Measurements from ENCODE around the gene ITPK1.

DNA sequence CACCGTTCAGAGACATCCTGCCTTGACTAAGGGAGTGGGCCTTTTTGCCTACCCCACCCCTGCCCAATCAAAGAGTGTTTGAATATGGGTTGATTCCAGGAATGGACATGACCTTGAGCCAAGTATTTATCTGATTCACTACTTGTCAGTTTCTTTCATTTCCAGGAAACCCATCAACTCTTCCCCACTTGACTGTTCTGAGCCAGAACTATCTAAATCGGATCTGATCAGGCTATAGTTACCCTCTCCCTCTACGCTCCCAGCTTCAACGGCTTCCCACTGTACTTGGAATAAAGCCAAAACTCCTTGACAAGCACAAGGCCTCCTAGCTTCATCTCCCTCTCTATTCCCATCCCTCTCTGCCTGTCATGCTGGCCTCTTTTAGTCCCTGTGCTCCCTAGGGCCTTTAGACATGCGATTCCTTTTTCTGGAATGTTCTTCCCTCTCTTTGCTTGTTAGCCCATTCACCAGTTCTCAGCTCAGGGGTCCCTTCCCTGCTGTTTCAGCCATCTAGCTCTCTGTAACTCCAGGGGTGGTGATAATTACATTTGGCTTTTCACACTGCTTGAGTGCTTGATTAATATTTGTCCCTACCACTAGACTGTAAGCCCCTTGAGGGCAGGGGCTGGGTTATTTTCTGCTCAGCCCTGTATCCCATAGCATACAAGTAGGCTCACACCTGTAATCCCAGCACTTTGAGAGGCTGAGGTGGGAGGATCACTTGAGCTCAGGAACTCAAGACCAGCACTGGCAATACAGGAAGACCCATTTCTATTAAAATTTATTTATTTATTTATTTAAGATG, 5.5 kb upstream of the ITPK1 start:
- TF ChIP-seq POLR2A (IDR thresholded peaks at IDR 0.05; ENCODE audit: low read depth) (no peak), CTCF (IDR thresholded peaks at IDR 0.05) (no peak)

All from esophagus muscularis mucosa (tissue), 3 donors.